Brain microvascular endothelial cell (primary cell): ENCODE data around the gene ZNF609.
A peak's percentile ranks its signal among the peaks of the same experiment; 100 is the strongest.

Experiments
- DNase-seq: peaks from one replicate; pipeline ENCODE4 v3.0.0-alpha.2; 2020
- H3K27ac ChIP-seq: fragments of 250-450 bp; sonication (Bioruptor Pico); 2 replicates; pipeline ENCODE4 v1.5.1; 2020; ENCODE audit warnings: mild to moderate bottlenecking, moderate library complexity
- H3K27me3 ChIP-seq: fragments of 250-450 bp; sonication (Bioruptor Pico); replicated peaks from 2 replicates; pipeline ENCODE4 v1.5.1; 2020; ENCODE audit warnings: mild to moderate bottlenecking
- H3K36me3 ChIP-seq: fragments of 250-450 bp; sonication (Bioruptor Pico); replicated peaks from 2 replicates; pipeline ENCODE4 v1.5.1; 2020; ENCODE audit warnings: mild to moderate bottlenecking
- H3K4me3 ChIP-seq: 2 replicates; pipeline ENCODE4 v1.5.1; 2011; ENCODE audit warnings: low read depth, mild to moderate bottlenecking, control low read depth, low read length, moderate library complexity
- in situ Hi-C: cut with HindIII; loops from 2 replicates; pipeline ENCODE4 v1.10.0; 2017; ENCODE audit warnings: low sequenced_read_pairs, low pct_ligation_motif_present
- TF ChIP-seq, protein P1 (sequence below): IDR thresholded peaks from 2 replicates; pipeline ENCODE4 v1.5.1; 2011; ENCODE audit warnings: low read depth, mild to moderate bottlenecking, moderate library complexity, low read length, control low read depth, inconsistent platforms; ENCODE audit errors: missing control alignments

The ZNF609 gene

GRCh38 chr15:64527263-64527984 is 67.0 kb downstream of the ZNF609 start:
- peak; percentile 67 for DNase-seq
- in situ Hi-C loops = no loop called here
- Histone ChIP-seq H3K27me3 (no peaks in the 10 kb centered on the region), H3K27ac (peak overlapping the region; percentile 12), H3K36me3 (no peaks in the 10 kb centered on the region), H3K4me3 (no peak overlapping the region)
- TF ChIP-seq, protein P1, sequence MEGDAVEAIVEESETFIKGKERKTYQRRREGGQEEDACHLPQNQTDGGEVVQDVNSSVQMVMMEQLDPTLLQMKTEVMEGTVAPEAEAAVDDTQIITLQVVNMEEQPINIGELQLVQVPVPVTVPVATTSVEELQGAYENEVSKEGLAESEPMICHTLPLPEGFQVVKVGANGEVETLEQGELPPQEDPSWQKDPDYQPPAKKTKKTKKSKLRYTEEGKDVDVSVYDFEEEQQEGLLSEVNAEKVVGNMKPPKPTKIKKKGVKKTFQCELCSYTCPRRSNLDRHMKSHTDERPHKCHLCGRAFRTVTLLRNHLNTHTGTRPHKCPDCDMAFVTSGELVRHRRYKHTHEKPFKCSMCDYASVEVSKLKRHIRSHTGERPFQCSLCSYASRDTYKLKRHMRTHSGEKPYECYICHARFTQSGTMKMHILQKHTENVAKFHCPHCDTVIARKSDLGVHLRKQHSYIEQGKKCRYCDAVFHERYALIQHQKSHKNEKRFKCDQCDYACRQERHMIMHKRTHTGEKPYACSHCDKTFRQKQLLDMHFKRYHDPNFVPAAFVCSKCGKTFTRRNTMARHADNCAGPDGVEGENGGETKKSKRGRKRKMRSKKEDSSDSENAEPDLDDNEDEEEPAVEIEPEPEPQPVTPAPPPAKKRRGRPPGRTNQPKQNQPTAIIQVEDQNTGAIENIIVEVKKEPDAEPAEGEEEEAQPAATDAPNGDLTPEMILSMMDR = no peak

DNA sequence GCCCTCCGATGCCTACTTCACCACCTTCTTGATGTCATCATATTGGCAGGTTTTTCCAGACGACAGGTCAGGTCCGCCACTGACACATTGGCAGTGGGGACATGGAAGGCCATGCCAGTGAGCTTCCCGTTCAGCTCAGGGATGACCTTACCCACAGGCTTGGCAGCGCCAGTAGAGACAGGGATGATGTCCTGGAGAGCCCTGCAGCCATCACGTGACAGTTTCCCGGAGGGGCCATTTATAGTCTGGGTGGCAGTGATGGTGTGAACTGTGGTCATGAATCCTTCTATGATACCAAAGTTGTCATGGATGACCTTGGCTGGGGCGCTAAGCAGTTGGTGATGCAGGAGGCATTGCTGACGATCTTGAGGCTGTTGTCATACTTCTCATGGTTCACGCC is 68.5 kb downstream of the ZNF609 start:
- in situ Hi-C loops = no loop called here
- Histone ChIP-seq H3K27ac (no peak overlapping the region), H3K36me3 (no peaks in the 10 kb centered on the region), H3K4me3 (no peak overlapping the region), H3K27me3 (no peaks in the 10 kb centered on the region)
- TF ChIP-seq, protein P1 = no peak
- no peak for DNase-seq

DNA sequence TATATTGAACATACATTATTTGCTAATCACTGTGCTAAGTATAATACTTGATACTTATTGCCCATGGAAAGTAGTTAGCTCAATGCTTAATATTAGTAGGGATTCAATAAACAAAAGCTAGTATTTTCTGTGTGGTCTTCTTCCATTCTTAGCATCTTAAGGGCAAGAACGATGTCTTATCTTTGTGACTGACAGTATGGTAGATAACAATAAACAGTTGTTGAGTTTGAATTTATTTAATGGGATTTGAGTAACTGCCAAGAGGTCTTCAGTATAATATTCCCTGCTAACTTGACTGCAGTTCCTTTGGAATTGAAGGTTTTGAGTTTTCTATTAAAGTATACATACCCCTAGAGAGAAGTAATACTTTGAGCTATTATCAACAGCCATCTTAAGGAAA is 70.1 kb downstream of the ZNF609 start:
- in situ Hi-C loops = no loop called here
- no peak for DNase-seq
- TF ChIP-seq, protein P1 = no peak
- no peaks in the 10 kb centered on the region for H3K36me3 ChIP-seq
- H3K4me3 ChIP-seq = no peak overlapping the region
- H3K27ac ChIP-seq = no peak overlapping the region
- H3K27me3 ChIP-seq = no peaks in the 10 kb centered on the region

- TF ChIP-seq, protein P1 = no peak
- no peak for DNase-seq
- H3K27me3 ChIP-seq = no peaks in the 10 kb centered on the region
- in situ Hi-C loops = no loop called here
- H3K36me3 ChIP-seq = no peaks in the 10 kb centered on the region
- no peak overlapping the region for H3K4me3 ChIP-seq
- H3K27ac ChIP-seq = no peak overlapping the region
These were observed 70.5 kb downstream of the ZNF609 start for GRCh38 chr15:64530918-64531317.

GRCh38 chr15:64532521-64533315 is 72.3 kb downstream of the ZNF609 start:
- in situ Hi-C loops = no loop called here
- TF ChIP-seq, protein P1 = no peak
- DNase-seq = no peak
- H3K27ac ChIP-seq = no peak overlapping the region
- H3K27me3 ChIP-seq = no peaks in the 10 kb centered on the region
- no peak overlapping the region for H3K4me3 ChIP-seq
- no peaks in the 10 kb centered on the region for H3K36me3 ChIP-seq
